AML-193 (cell line): ENCODE measurements around the gene CCR5AS.

Experiments
- DNase-seq, 2 experiments: peaks; one replicate each; lab custom pipeline; 2025; lab: John Stamatoyannopoulos, UW

Gene CCR5AS

GRCh38 chr3:46378426-46378942 is 28.4 kb downstream of the CCR5AS start:
- DNase-seq: peak; percentile 81

GRCh38 chr3:46375814-46376213 is 31.1 kb downstream of the CCR5AS start:
- no peak for DNase-seq

GRCh38 chr3:46375218-46375617 is 31.6 kb downstream of the CCR5AS start:
- DNase-seq: no peak

GRCh38 chr3:46374755-46375154 is 32.1 kb downstream of the CCR5AS start:
- no peak for DNase-seq

GRCh38 chr3:46372492-46373359 is 34.1 kb downstream of the CCR5AS start:
- peak; percentile 68 to 74 for DNase-seq

- DNase-seq: no peak
Observed at GRCh38 chr3:46371519-46372340, 35.1 kb downstream of the CCR5AS start.

- DNase-seq: no peak
Observed at GRCh38 chr3:46370839-46371518, 35.9 kb downstream of the CCR5AS start, which contains the start of gene CCR5. TSS of gene CCR5 (plus strand) at chr3:46370946. CDS start at chr3:46372903, 1,957 bp downstream.

- DNase-seq: no peak
Observed at GRCh38 chr3:46369675-46370132, 37.2 kb downstream of the CCR5AS start.

- DNase-seq: no peak
Observed at GRCh38 chr3:46369151-46369550, 37.7 kb downstream of the CCR5AS start.

- peak; percentile 95 to 96 for DNase-seq
Observed at GRCh38 chr3:46368569-46368968, 38.3 kb downstream of the CCR5AS start.

- DNase-seq: no peak
Observed at GRCh38 chr3:46367811-46368210, 39.1 kb downstream of the CCR5AS start.

GRCh38 chr3:46365737-46366524 is 40.9 kb downstream of the CCR5AS start:
- DNase-seq: no peak

- no peak for DNase-seq
Observed at GRCh38 chr3:46365041-46365440, 41.8 kb downstream of the CCR5AS start.

GRCh38 chr3:46361408-46362283 is 45.2 kb downstream of the CCR5AS start:
- DNase-seq: peak; percentile 96 to 97

- DNase-seq: no peak
Observed at GRCh38 chr3:46360907-46361306, 46.0 kb downstream of the CCR5AS start.

GRCh38 chr3:46359733-46360493 is 47.0 kb downstream of the CCR5AS start:
- no peak for DNase-seq

GRCh38 chr3:46358466-46358865 is 48.4 kb downstream of the CCR5AS start:
- no peak for DNase-seq

- DNase-seq: no peak
Observed at GRCh38 chr3:46356909-46357308, 50.0 kb downstream of the CCR5AS start.

- DNase-seq: no peak
Observed at GRCh38 chr3:46356276-46356675, 50.6 kb downstream of the CCR5AS start.
